GM06990 (cell line): ENCODE data around the gene ARHGAP26.
A peak's percentile ranks its signal among the peaks of the same experiment; 100 is the strongest.

Experiments
- DNase-seq: peaks from one replicate; pipeline ENCODE4 v3.0.0-alpha.2; 2011; ENCODE audit not compliant: insufficient read length; ENCODE audit errors: extremely low read depth
- H3K27me3 ChIP-seq: replicated peaks from 2 replicates; pipeline ENCODE4 v1.6.0; 2011; ENCODE audit warnings: low read length; ENCODE audit not compliant: control insufficient read depth, insufficient read depth
- H3K36me3 ChIP-seq: 2 replicates; pipeline ENCODE4 v1.5.1; 2011; ENCODE audit warnings: low read length; ENCODE audit not compliant: control insufficient read depth, insufficient read depth
- H3K4me3 ChIP-seq: replicated peaks from 2 replicates; pipeline ENCODE4 v1.5.1; 2011; ENCODE audit warnings: low read depth, mild to moderate bottlenecking, control low read depth, low read length
- TF ChIP-seq, protein P1 (sequence below): IDR thresholded peaks from 2 replicates; pipeline ENCODE4 v1.5.1; 2011; ENCODE audit warnings: low read length, control low read depth, mild to moderate bottlenecking, inconsistent platforms; ENCODE audit not compliant: insufficient read depth, poor library complexity, severe bottlenecking

The ARHGAP26 gene

DNA sequence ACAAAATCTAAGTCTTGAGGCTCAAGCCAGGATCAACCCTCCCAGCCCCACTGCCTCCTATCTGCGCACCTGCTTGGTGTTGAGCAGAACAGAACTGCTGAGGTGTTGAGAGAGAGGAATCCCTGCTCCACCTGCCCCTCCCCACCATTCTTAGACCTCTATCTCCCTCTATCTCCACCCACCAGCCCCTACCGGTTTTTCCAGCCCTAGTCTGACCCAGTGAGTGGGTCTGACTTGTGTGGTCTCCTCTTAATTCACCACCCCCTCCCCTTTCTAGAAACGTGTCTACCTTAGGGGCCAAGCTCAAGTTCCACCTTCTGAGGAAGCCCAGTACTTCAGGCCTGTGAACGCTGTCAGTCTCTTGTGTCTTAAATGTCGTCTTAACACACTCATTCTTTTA is 93.7 kb downstream of the ARHGAP26 start:
- no peak for DNase-seq
- no peaks in the 10 kb centered on the region; the same call in 1 of the 2 replicates for H3K27me3 ChIP-seq
- no peaks in the 10 kb centered on the region for H3K36me3 ChIP-seq
- no peak overlapping the region for H3K4me3 ChIP-seq
- TF ChIP-seq, protein P1, sequence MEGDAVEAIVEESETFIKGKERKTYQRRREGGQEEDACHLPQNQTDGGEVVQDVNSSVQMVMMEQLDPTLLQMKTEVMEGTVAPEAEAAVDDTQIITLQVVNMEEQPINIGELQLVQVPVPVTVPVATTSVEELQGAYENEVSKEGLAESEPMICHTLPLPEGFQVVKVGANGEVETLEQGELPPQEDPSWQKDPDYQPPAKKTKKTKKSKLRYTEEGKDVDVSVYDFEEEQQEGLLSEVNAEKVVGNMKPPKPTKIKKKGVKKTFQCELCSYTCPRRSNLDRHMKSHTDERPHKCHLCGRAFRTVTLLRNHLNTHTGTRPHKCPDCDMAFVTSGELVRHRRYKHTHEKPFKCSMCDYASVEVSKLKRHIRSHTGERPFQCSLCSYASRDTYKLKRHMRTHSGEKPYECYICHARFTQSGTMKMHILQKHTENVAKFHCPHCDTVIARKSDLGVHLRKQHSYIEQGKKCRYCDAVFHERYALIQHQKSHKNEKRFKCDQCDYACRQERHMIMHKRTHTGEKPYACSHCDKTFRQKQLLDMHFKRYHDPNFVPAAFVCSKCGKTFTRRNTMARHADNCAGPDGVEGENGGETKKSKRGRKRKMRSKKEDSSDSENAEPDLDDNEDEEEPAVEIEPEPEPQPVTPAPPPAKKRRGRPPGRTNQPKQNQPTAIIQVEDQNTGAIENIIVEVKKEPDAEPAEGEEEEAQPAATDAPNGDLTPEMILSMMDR: no peak

DNA sequence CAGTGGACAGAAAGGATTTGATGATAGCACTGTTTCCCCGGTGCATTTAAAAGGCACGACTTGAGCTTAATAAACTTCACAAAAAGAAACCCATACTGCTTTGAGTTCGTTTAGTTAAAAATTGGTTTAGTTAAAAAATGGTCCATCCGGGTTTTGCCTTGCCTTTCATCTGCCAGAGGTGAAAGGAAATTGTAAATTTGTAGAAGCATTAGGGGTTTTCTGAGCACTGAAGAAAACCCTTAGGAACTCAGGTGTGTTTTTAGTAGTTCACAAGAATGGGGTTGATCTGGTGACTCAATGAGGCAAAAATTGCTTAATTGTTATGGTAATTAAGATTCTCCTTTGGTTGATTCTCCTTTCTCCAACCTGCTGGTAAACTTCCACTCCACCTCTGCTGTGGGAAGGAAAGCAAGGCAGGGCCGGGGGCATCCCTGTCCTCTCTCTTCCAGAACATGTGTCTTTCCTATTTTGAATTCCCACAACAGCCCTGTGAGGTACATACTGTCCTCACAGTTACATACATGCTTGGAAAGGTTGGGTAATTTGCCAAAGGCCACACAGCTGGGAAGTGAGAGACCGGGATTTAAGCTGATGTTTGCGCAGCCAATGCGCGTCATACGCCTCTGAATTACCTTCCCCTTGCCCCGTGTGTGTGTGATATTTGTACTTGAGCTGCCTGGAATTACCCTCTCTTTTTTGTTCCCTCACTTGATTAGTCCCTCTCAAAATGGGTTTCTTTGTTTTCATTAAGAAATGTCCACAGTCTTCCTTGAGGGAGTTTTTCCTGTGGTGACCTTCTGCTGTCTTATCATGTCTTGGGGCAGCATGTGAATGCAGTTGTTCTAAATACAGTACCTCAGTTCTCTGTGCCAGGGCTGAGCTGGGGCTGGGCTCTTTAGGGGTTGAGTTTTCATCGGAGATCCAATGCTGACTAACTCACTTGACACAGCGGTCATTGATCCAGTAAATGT is 94.4 kb downstream of the ARHGAP26 start:
- Histone ChIP-seq H3K4me3 (no peak overlapping the region), H3K27me3 (no peaks in the 10 kb centered on the region; the same call in 1 of the 2 replicates), H3K36me3 (no peaks in the 10 kb centered on the region)
- TF ChIP-seq, protein P1: no peak
- no peak for DNase-seq

DNA sequence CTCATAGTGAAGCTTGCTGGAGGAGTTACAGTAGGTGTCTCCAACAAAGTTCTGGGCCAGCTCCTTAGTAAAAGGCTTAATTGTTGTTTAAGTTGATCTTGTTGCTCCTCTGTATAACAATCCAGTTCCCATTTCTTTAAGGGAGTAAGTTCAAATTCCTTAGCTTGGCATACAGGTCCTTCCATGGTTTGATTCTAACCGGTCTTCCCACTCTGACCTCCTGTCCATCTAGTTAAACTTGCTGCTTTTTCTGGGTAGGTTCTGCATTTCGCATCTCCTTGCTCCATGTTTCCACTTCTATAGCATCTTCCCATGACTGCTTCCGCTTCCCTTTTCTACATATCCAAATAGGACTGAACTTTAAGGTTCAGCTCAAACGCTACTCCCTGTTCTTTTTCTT is 95.5 kb downstream of the ARHGAP26 start:
- DNase-seq: no peak
- Histone ChIP-seq H3K27me3 (no peaks in the 10 kb centered on the region; the same call in 1 of the 2 replicates), H3K4me3 (no peak overlapping the region), H3K36me3 (no peaks in the 10 kb centered on the region)
- TF ChIP-seq, protein P1: no peak

DNA sequence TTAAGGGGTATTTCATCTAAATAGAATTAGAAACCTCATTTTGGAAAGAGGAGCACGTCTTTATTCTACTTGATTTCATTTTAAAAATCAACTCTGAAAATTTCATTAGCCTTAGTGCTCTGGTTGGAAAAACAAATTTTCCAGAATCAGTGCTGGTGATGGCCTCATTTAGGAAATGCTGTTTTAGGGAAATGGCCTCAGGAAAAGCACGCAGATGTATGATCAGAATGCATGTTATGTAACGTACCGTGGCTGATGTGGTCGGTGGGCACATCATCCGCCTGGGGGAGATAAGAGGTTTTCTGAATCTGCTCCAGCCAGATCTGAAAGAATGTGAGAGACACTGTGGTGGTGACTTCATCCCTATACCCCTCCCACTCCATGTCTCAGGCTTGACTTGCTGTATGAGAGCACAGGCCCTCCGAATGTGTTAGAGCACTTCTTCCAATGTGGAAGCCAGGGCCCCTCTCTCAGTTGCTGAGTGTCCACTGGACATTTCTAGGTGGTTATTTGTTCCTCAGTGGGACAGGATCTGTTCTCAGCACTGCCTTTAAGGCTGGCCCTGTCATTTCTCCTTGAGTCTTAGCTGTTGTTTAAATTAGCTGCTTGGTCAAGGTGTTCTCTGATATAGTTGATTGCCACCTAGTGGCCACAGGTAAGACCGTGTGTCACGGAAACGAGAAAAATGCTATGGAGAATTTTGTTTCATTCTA is 96.5 kb downstream of the ARHGAP26 start:
- Histone ChIP-seq H3K36me3 (no peaks in the 10 kb centered on the region), H3K27me3 (no peaks in the 10 kb centered on the region; the same call in 1 of the 2 replicates), H3K4me3 (no peak overlapping the region)
- TF ChIP-seq, protein P1: peak; percentile 64
- DNase-seq: peak; percentile 14

DNA sequence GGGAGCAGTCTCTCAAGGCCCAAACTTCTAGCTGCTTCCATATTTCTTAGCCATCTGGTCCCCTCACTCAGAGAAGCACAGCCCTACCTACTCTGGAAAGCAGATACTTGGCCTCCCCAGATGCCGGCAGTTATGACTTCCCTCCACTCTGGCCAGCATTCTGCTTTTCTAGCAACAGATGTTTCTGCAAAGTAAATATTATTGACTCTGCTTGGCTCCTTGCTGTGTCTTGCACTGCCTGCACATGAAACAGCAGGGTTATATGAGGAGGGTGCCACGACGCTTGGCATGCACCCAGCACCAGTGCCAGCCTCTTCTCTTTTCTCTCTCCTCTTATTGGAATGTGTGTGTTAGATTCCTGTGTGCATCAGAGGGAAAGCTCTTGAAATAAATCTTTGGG is 99.7 kb downstream of the ARHGAP26 start:
- Histone ChIP-seq H3K36me3 (no peaks in the 10 kb centered on the region), H3K27me3 (no peaks in the 10 kb centered on the region; the same call in 1 of the 2 replicates), H3K4me3 (no peak overlapping the region)
- no peak for DNase-seq
- TF ChIP-seq, protein P1: no peak
